ENCODE results near the gene TRDMT1. TPM values are rescaled to one million over a fixed set of nuclear protein-coding genes. Genes with fewer than 3 reads are reported as not detected.

Gene TRDMT1
- total and polyA plus RNA-seq, 12 donors: 2.0 to 6.3 (median 3.7) TPM

DNA sequence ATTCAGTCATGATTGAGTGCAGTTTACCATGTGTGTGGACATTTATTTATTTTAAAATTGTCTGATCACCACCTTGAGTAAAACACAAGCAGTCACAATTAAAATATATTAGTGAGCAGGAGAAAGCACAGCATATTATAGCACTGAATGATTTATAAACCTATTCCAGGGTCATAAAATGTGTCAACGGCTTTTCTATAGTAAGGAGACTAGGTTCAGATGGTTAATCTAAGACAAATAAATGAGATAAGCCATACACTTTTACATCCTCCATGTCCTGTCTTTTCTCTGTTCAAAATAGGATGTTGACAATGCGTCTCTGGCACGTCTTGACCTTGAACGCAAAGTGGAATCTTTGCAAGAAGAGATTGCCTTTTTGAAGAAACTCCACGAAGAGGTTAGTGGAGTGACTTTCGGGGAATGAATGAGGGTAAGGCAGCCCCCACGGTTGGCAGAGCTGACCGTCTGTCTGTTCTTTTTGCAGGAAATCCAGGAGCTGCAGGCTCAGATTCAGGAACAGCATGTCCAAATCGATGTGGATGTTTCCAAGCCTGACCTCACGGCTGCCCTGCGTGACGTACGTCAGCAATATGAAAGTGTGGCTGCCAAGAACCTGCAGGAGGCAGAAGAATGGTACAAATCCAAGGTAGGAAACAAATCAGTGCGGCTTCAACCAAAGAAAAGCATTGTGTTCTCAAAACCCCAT lies 32.0 kb upstream of the TRDMT1 start:
- H3K9me3 ChIP-seq: no peaks in the 10 kb centered on the region
- TF ChIP-seq, protein P1, sequence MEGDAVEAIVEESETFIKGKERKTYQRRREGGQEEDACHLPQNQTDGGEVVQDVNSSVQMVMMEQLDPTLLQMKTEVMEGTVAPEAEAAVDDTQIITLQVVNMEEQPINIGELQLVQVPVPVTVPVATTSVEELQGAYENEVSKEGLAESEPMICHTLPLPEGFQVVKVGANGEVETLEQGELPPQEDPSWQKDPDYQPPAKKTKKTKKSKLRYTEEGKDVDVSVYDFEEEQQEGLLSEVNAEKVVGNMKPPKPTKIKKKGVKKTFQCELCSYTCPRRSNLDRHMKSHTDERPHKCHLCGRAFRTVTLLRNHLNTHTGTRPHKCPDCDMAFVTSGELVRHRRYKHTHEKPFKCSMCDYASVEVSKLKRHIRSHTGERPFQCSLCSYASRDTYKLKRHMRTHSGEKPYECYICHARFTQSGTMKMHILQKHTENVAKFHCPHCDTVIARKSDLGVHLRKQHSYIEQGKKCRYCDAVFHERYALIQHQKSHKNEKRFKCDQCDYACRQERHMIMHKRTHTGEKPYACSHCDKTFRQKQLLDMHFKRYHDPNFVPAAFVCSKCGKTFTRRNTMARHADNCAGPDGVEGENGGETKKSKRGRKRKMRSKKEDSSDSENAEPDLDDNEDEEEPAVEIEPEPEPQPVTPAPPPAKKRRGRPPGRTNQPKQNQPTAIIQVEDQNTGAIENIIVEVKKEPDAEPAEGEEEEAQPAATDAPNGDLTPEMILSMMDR (IDR thresholded peaks at IDR 0.05): no peak
- WGBS, 2 donors: 49 to 50% methylated on average over 14 of the region's 14 CpGs
- intact Hi-C loops (cut with DNase I): loop anchor here in 1 of 10 donors (5.0 kb wide), 1 partner anchor 226 kb away; no protein-coding TSS in a partner anchor
- peak overlapping the region in 6 of 10 donors; percentile 3 to 98 (median 35) for H3K27ac ChIP-seq
- ATAC-seq (peak in 1 of 8 donors; percentile 1), DNase-seq (no peak)
- H3K27me3 ChIP-seq: peaks cover 0 to 14% (median 0%) of the 10 kb centered on the region in 7 donors
- peaks cover 0 to 87% (median 48%) of the 10 kb centered on the region in 9 donors for H3K36me3 ChIP-seq
- H3K4me1 ChIP-seq: peaks cover 5 to 69% (median 62%) of the 10 kb centered on the region in 9 donors
- H3K4me3 ChIP-seq: peak overlapping the region in 9 of 10 donors; percentile 72 to 95 (median 86)

DNA sequence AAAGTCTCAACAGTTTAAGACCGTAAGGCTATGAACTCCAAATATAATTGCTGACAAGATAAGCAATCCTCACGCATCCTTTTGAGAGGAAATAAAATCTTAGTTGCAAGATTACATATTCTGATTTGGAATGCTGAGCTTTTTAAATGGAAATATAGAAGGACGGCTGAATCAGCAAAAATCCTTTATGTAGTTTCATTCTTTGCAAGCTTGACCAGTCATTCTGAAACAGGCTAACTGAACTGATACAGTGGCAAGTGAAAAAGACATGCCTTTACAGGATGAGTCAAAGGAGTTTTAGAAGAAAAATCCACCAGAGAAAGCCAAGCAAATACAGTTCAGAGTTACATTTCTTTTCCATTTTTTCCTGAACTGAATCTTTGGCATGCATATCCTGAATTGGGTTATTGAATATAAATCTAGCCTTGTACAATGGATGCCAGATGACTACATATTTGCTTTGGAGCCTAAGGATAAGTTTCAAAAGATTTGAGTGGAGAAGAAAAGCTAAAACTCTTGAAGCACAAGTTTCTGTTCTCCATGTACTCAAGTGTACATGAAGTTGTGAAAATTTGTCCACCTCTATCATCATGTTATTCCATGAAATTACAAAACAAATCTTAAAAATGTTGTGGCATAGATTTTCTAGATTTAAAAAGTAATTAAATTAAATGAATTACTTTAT lies 30.9 kb upstream of the TRDMT1 start:
- no peak for ATAC-seq
- 31 to 53% methylated on average over 3 of the region's 3 CpGs for WGBS, 2 donors
- intact Hi-C loops (cut with DNase I): loop anchor here in 1 of 10 donors (5.0 kb wide), 1 partner anchor 225 kb away; no protein-coding TSS in a partner anchor
- peak overlapping the region in 9 of 10 donors; percentile 72 to 95 (median 86) for H3K4me3 ChIP-seq
- peaks cover 5 to 71% (median 65%) of the 10 kb centered on the region in 9 donors for H3K4me1 ChIP-seq
- H3K36me3 ChIP-seq: peaks cover 0 to 77% (median 48%) of the 10 kb centered on the region in 9 donors
- DNase-seq: no peak
- no peaks in the 10 kb centered on the region for H3K9me3 ChIP-seq
- H3K27ac ChIP-seq: peak overlapping the region in 6 of 10 donors; percentile 22 to 99 (median 98)
- peaks cover 0 to 14% (median 0%) of the 10 kb centered on the region in 7 donors for H3K27me3 ChIP-seq
- TF ChIP-seq, protein P1 (IDR thresholded peaks at IDR 0.05): no peak

DNA sequence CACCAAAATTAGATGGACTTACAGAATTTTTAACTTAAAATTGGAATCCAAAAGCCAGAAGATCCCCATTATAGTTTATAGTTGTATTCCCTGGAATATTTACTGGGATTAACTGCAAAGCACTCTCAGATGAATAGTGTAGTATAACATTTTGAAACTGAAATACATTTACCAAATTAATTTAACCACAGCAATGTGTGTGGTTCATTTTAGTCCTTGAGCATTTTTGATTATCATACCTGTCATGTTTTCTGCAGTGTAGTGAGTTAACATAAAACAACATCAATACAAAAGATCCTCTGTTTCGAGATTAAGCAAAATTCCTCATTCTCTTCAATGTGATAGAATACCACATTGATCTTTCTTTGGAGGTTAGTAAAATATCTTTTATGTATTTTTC lies 30.3 kb upstream of the TRDMT1 start:
- peak overlapping the region in 6 of 10 donors; percentile 2 to 99 (median 98) for H3K27ac ChIP-seq
- peaks cover 0 to 70% (median 48%) of the 10 kb centered on the region in 9 donors for H3K36me3 ChIP-seq
- 63 to 66% methylated on average over 1 of the region's 1 CpG for WGBS, 2 donors

More for the DNA sequence above, 30.3 kb upstream of the TRDMT1 start:
- TF ChIP-seq, protein P1 (IDR thresholded peaks at IDR 0.05): no peak
- Histone ChIP-seq H3K4me3 (peak overlapping the region in 9 of 10 donors; percentile 72 to 95 (median 86)), H3K9me3 (no peaks in the 10 kb centered on the region), H3K4me1 (peaks cover 8 to 73% (median 68%) of the 10 kb centered on the region in 9 donors), H3K27me3 (peaks cover 0 to 14% (median 0%) of the 10 kb centered on the region in 7 donors)
- DNase-seq: no peak
- intact Hi-C loops (cut with DNase I): loop anchor here in 2 of 10 donors (2.0 to 5.0 kb wide), 2 partner anchors 31 to 224 kb away; partner anchors contain the start of gene TRDMT1 (in 1 of the 2)
- no peak for ATAC-seq

Data from heart right ventricle (tissue), 16 donors.